COR-L47 (cell line): ENCODE results near the gene MYO1C.

ENCODE experiments used
- DNase-seq: peaks from one replicate; lab custom pipeline; 2025; lab: John Stamatoyannopoulos, UW

MYO1C gene

DNA sequence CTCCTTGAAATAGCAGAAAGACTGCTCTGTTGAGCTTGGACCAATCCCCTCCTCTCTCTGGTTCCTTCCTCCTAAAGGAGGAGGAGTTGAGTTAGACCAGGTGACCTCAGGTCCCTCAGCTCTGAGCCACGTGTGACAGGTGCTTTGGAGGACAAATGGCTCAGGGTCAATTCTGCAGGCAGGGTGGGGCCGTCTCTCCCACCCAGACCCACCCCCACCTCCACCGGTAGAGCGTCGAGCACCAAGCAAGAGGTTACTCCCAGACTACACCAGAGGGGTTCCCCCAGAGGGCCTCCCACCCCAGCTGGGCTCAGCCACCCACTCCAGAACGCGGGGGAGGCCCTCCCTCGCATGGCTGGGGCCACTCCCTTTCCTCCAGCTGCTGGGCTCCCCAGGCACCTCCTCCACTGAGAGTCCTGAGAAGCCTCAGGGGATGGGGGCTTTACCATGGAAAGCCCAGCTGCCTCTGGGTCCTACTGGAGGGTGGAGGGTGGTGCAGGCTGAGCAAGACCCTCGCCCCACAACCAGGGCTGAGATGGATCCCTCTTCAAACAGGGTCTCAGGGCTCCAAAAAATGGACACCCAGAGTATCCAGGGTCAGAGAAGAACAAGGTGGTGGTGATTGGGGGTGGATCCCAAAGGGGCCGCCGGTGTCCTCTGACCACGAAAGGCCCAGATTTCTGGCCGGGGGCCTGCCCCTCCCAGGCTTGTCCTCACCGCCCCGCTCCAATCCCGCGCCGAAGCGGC is 7.6 kb downstream of the MYO1C start:
- DNase-seq: no peak

DNA sequence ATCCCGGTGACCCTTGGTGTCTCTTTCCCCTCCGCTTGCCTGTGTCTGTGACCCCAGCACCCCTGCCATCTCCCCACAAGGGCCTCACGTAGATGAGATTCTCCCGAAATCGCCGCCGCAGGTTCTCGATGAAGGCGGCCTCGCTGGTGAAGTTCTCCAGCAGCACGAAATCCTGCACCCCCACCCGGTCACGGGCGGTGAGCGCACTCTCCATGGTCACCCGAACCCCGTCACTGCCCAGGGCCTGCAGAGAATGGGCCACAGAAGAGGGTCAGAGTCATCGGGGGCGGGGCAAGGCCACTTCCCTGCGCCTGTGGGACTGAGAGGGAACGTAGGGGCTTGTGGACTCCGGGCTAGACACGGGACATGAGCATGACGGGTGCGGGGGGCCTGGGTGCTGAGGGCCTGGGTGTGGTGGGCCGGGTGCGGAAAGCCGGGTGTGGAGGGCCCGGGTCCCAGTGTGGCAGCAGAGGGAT is 8.4 kb downstream of the MYO1C start:
- no peak for DNase-seq

DNA sequence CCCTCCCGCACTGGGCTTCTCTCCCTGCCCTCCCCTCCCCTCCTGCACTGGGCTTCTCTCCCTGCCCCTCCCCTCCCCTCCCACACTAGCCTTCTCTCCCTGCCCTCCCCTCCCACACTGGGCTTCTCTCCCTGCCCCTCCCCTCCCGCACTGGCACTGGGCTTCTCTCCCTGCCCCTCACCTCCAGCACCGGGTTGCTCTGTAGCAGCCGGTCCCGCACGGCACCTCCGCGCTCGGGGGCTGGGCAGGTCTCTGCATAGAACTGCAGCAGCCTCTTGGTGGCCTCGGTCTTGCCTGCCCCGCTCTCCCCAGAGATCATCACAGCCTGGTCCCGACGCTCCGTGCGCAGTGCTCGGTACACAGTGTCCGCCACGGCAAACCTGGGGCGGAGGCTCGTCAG is 9.8 kb downstream of the MYO1C start:
- no peak for DNase-seq

DNA sequence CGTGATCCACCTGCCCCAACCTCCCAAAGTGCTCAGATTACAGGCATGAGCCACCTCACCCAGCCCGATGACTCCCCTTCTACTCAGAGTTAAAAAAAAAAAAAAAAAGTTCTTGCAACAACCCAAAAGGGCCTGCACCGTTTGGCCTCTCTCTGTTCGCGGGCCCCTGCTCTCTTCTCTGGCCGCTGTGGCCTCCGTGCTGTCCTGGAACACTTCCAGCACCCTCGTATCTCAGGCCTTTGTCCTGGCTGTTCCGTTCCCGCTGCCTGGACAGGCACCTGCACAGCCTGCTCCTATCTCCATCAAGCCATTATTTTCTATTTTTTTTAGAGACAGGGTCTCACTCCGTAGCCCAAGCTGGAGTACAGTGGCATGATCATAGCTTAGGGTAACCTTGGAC is 10.8 kb downstream of the MYO1C start:
- no peak for DNase-seq

DNA sequence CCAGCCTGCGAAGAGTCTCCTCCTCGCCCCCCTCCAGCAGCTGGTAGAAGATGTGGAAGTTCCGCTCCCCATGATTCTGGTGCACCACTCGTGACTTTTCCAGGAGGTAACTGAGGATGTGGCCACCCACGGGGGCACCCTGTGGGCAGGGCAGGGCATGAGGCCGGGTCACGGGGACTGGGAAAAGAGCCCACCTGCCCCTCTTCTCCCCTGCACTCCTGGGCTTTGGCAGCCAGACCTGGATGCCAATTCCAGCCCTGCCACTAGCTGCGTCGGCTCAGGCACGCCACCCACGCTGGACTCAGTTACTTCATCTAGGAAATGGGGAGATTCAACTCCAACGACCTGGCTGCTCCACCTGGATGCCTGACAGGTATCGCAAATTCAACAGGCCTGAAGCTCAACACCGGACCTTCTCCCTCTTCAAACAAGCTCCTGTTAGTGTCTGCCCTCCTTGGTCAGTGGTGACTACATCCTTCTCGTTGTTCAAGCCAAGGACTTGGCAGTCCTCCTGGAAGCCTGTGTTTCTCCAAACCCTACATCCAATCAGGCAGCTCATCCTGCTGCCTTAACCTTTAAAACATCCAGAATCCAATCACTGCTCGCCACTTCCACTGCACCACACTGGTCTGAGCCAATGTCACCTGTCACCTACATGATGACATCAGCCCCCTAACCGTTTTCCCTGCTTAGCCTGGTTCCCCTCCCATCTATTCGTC is 11.6 kb downstream of the MYO1C start:
- no peak for DNase-seq

DNA sequence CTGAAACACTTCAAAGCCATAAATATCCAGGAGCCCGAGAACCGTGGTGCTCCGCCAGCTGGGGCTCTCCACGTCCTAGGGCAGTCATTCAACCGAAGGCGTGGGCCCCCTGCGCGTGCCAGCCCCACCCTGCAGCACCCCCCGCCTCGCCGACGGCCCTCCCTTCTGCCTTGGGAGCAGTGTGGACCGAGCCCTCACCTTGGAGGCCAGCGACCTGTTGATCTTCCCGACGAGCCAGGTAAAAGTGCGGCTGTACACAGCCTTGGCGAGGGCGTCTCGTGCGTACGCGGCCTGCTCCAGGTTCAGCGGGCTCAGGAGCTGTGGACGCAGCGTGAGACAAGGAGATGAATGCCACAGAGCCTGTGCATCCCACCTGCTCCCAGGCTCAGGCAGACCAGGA is 14.1 kb downstream of the MYO1C start:
- no peak for DNase-seq

DNA sequence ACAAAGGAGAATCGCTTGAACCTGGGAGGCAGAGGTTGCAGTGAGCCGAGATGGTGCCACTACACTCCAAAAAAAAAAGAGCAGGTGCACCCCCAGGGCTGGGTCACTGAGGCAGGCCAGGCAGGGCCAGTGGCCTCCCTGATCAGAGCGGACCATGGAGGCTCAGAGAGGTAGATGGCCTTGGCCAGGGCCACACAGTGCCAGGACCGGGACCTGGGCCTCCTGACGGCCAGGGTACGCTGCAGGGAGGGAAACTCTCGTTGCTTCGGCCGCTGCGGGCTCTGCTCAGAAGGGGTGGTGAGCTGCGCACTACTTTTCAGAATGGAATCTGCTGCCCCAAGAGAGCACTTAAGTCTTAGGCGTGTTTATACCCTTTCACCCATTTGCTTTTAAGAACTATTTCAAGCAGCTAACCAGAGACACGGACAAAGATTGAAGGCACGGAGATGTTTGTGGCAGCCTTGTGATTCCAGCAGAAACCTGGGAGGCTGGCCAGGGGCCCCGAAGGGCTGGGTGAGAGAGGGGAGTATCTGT is 17.1 kb downstream of the MYO1C start:
- DNase-seq: no peak

DNA sequence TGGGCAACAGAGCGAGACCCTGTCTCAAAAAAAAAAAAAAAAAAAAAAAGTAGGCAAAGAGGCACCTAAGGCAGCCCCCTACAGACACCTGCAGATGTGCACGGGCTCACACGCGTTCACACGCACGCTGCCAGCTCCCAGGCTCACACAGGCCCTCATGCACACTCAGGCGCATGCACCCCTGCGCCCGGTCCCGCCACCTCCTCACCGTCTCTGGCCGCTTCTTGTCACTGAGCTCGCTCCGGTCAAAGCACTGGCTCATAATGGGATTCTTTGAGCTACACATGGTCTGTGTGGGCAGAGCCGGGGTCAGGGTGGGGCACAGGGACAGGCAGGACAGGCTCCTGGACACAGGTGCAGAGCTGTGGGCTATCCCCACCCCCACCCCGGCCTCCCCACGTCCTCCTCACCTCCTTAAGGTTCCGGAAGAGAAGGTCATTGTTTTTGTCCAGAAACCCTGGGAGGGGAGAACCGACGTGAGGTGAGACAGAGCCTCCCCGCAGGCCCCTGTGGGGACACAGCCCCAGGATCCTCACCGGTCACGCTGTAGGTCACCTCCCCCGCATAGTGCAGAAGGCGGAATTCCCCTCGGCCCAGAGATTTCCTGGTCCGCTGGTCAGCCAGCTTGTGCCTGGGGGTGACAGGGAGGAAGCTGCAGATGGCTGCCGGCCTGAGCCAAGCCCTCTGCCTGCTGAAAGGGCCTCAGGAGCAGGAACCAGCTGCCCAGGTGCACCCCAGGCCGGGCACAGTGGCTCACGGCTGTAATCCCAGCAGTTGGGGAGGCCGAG is 17.9 kb downstream of the MYO1C start:
- DNase-seq: no peak

DNA sequence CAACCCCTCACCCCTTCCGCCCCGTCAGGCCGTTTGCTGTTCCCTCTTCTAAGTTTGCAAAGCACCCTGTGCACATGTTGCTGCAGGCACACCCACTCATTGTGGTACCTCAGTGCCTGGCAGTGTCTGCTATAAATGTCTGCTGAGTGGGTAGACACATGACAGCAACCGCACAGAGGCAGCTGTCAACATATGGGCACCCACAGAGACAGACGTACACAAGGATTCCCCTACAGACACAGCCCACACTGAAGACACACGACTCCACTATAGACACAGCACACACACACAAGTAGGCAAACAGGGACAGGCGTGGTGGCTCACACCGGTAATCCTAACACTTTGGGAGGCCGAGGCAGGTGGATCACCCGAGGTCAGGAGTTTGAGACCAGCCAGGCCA is 18.6 kb downstream of the MYO1C start:
- DNase-seq: no peak

DNA sequence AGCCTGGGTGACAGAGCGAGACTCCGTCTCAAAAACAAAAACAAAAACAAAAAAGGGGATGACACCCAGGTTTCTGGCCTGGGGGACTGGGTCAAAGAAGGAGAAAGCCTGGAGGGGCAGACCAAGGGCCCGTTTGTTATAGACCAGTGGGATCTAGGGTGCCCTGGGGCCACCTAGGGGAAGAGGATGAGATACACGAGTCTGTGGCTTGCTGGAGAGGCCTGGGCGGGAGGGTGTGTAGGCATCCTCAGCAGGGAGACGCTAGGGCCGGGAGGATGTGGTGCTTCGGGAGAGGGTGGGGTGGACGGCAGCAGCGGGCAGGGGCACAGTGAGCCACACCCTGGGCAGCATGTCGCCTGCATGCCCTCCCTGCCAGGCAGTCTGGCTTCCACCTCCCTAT is 19.3 kb downstream of the MYO1C start:
- no peak for DNase-seq

DNA sequence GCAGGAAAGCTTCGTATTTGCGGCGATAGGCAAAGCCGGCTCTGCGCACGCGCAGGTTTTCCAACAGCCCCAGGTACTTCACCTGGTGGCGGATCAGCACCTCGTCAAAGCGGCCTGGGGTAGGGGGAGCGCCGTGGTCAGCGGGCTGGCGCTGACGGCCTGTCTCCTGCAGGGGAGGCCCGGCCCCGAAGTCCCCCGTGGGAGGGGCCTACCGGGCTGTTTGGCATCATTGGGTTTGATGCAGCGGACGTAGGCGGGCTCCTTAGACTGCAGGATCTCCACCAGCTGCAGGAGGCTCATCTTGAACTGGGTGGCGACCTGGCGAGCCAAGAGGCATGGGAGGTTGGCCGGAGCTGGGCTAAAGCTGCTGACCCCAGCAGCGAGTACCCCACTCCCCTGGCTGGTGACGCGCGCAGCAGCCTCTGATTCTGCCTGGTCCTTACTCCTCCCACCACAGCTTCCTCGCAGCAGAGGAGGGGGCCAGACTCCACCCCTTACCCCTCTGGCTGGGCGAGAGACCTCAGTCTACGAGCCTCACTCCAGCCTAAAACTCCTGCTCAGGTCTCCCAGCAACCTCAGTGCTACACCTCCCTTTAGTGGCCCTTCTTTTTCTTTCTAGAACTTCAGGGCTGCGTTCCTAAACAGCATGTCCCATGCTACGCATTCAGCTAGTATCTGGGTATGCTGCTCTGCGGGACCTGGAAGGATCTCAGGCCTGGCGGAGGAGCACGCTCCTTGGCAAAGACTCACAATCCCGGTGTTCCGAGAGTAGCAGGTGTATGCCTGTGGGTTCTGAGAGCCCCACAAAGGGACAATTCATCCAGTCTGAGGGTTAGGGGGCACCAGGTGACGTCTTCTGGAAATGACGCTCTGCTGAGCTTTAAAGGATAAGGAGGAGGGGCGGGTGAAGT is 20.3 kb downstream of the MYO1C start:
- no peak for DNase-seq

DNA sequence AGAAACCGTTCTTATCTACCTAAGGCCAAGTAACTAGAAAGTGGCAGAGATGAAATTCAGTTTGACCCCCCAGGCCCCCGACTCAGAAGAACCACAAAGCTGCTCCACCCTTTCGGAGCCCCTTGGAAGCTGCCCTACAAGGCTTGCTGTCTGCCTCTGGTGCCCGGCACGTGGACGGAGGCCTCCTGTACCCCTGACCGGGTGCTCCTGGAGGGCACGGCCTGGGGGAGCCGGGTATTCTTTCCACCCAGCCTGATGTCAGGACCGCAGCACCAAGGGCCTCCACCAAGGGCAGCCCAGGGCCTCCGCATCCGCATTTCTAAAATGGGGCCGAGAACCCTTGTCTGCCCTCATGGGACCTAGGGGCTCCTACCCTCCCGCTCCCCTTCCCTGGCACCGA is 21.0 kb downstream of the MYO1C start:
- DNase-seq: no peak

DNA sequence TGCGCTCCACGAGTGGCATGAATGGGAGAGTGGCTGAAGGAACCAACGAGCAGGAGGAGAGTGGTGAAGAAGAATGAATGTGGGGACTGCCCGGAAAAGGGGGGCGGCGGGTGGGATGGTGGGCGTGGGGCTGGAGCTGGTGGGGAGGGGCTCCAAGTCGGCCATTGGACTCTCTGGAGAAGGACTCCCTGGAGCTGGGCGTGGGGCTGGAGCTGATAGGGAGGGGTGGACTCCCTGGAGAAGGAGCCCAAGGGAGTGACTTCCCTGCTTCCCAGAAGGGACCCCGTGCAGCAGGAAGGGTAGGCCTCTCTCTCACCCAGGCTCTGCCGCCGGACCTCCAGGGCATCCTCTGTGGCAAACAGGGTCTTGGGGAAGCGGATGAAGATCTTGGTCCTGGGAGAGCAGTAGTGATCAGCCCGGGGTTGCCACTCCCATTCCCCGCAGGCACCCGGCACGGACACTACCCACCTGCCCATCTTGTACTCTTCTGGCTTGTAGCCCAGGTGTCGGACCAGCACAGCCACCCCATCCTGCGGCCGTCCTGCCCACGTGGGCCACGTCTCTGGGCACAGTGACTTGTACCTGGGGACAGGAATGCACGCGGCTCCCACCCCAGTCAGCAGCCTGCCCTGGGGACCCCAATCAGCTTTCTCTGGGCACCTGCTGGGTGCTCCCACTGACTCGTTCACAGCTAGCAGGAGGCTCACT is 21.6 kb downstream of the MYO1C start:
- no peak for DNase-seq

DNA sequence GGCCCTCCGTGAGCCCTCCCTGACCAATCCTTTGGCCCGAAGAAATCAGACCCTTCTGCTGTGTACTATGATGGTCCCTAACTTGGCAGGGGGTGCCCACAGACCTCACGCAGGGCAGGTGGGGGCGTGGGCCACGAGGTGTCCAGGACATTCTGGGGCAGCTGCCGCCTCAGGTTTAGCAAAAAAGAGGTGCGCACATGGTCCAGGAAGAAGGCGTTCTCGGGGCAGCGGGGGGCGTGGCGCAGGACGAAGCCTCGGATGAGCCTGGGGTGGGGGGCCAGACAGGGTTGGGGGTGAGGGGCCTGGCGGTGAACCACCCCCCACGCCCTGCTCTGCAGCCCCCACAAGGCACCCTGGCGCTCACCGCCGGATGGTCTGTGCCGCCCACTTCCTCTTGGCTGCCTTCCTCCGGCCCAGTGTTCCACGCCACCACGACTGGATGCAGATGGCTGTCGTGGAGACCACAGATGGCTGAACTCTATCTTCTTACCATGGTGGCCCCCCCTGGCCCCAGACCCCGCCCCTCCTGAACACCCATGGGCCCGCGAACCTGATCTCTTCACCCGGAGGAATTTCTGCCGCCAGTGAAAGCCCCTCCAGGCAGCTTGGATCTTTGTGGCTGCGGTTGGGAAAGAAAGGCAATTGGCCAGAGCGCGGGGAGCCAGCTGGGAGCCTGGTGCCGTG is 22.3 kb downstream of the MYO1C start:
- DNase-seq: no peak

DNA sequence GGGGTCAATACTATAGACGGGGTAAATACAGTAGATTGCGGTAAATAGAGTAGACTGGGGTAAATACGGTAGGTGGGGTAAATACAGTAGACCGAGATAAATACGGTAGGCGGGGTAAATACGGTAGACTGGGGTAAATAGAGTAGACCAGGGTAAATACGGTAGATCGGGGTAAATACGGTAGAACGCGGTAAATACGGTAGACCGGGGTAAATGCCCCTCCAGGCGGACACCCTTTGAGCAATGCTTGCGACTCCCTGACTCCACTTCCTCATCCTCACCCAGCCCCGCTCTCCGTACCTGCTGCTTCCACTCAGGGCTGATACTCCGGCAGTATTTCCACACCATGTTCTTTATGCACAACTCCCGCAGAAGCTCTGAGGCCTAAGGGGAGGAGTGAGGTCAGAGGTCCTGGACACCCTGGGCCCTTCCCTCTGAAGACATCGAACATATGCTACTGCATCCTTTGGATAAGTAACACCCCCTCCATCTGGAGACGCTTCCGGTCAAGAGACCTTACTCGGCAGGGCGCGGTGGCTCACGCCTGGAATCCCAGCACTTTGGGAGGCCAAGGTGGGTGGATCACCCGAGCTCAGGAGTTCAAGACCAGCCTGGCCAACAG is 23.1 kb downstream of the MYO1C start:
- peak; percentile 29 for DNase-seq

DNA sequence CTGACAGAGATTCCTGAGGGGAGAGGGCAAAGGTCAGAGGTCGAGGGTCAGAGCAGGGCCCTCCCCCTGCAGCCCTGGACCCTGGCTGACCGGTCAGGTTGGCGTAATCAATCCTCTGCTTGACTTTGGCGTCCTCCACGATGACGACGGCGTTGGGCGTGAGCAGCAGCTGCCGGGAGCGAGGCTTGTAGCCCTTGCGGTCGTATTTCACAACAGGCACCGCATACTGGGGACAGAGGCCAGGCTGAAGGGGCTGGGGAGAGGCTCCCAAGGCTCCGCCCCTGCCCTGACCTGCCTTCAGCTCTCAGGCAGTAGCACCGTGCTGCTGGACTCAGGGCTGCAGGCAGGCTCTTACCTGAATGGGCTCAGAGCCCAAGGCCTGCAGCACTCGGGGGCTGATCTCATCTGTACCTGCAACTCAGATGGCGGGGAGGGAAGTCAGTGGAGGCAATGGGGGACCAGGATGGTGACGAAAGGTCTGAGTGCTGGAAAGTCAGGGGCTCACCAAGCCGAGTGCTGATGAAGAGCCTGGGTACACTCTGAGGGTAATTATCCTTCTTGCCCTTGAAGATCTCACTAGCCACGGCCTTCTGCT is 24.5 kb downstream of the MYO1C start:
- DNase-seq: no peak

DNA sequence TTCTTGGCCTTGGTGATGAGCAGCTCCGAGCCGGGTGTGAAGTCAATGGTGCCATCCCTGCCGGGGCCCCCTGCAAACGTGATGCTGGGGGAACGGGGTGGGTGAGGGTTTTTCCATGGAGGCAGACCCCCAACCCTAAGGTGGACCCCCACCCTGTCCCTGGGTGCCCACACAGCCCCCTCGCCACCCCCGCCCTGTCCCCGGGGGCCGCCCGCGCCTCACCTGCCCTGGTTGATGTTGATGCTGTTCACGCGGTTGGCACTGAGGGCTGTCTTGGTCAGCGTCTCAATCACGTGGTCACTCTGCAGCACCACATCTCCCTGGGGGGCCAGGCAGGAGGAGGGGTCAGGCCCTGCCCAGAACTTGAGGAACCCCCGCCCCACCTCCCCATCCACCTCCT is 25.2 kb downstream of the MYO1C start:
- no peak for DNase-seq

DNA sequence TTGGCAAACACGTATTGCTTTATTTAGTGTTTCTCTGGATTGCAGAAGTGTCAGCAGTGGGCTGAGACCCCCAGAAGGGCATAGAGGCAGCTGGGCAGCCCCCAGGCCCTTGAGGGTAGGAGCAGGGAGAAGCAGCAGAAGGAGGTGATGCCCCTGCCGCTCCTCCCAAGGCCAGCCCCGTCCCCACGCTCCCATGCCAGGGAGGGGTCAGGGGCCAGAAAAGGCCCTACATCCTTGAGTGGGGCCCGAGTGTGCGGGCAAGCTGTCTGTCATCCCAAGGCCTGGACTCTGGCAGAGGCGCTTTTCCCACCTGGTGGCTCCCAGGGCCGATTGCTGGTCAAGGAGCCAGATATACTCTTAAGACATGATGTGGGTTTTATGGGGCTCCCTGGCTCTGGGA is 28.3 kb downstream of the MYO1C start:
- DNase-seq: no peak
